H1 (cell line): ENCODE data around the gene SNAPC2. TPM values are rescaled to one million over a fixed set of nuclear protein-coding genes. Genes with fewer than 3 reads are reported as not detected.
A peak's percentile ranks its signal among the peaks of the same experiment; 100 is the strongest.

Source experiments
- BACH1 ChIP-seq: IDR thresholded peaks from 2 replicates; pipeline ENCODE4 v1.6.1; 2012; ENCODE audit warnings: low read length, improper control_type of control experiment
- E2F6 ChIP-seq: IDR thresholded peaks from 2 replicates; pipeline ENCODE4 v1.6.1; 2012; ENCODE audit warnings: inconsistent platforms
- HDAC6 ChIP-seq: IDR thresholded peaks from one replicate; pipeline ENCODE4 v1.7.1; 2012; ENCODE audit warnings: low read depth, mild to moderate bottlenecking, inconsistent platforms, low read length, moderate library complexity
- JUN ChIP-seq: IDR thresholded peaks from 2 replicates; pipeline ENCODE4 v1.6.1; 2011; ENCODE audit warnings: low read depth, mild to moderate bottlenecking, improper control_type of control experiment, low read length
- PHF8 ChIP-seq: fragments of 200-600 bp; sonication (generic); conservative IDR thresholded peaks from 2 replicates; pipeline ENCODE4 v1.7.1; 2012; ENCODE audit warnings: low read depth, mild to moderate bottlenecking, inconsistent platforms, low read length, moderate library complexity
- POLR2AphosphoS5 ChIP-seq: IDR thresholded peaks from 2 replicates; pipeline ENCODE4 v1.6.1; 2011; ENCODE audit warnings: low read depth, low read length
- SP2 ChIP-seq: IDR thresholded peaks from 2 replicates; pipeline ENCODE4 v1.6.1; 2012; ENCODE audit warnings: mild to moderate bottlenecking, low read length, inconsistent platforms
- SP4 ChIP-seq: IDR thresholded peaks from 2 replicates; pipeline ENCODE4 v1.6.1; 2012; ENCODE audit warnings: low read length, inconsistent platforms
- polyA plus RNA-seq, 7 experiments: library from polyadenylated mRNA; depleted of rRNA in 3 of 7; stranded (reverse) in 5 of 7; unstranded in 2 of 7; fragments of >200 nt in 5 of 7; fragments of 200-250 nt in 2 of 7; gene quantifications; 1 replicate in 5 of 7; 2 replicates in 1 of 7; 4 replicates in 1 of 7; pipeline versions ENCODE4 v1.2.1 to v1.2.3, GENCODE V29; 2011 to 2013; ENCODE audit warnings: missing spikeins in 2 of 7, mixed read lengths in 2 of 7
- total RNA-seq: library from RNA; stranded (reverse); fragmentation: NEBNext Ultra II Directional; extraction: Animal tissue kit (Norgen Biotek cat#: 25700); gene quantifications from 2 replicates; pipeline ENCODE4 v1.2.1, GENCODE V29; 2021

The SNAPC2 gene
- total and polyA plus RNA-seq, 2 of the 8 experiments (the other 6 are each of a cell fraction or from before 2014, with no cell fraction given), result 18.2 to 20.3 TPM

GRCh38 chr19:7871437-7872305, 48.5 kb upstream of the SNAPC2 start (continued):
- TF ChIP-seq SP2, result no peak
- no peak for TF ChIP-seq PHF8
- no peak for TF ChIP-seq HDAC6
- no peak for TF ChIP-seq E2F6
- TF ChIP-seq JUN, result no peak
- TF ChIP-seq POLR2AphosphoS5, result 0 out of 2 replicates have a peak, but pooled peaks have one; percentile 12
- TF ChIP-seq BACH1, result no peak
- TF ChIP-seq SP4, result peak; percentile 86; the same call in 1 of the 2 replicates
